HepG2 (cell line): Measurements from ENCODE around the gene BTAF1. TPM values are rescaled to one million over a fixed set of nuclear protein-coding genes. Genes with fewer than 3 reads are reported as not detected.

Experiments used
- AGO1 ChIP-seq: fragments of 200-400 bp; formaldehyde crosslinking; IDR thresholded peaks from 2 replicates; pipeline ENCODE4 v1.6.1; 2017; ENCODE audit warnings: mild to moderate bottlenecking, low read depth, low read length, moderate library complexity; ENCODE audit not compliant: poor library complexity, severe bottlenecking
- ATF4 ChIP-seq, 2 experiments: fragments of 450-650 bp in 1 of 2; sonication (generic) in 1 of 2; formaldehyde crosslinking; IDR thresholded peaks; 2 replicates each; pipeline versions ENCODE4 v1.5.0 to v1.8.0; 2020 to 2022; ENCODE audit warnings: mild to moderate bottlenecking in 1 of 2, missing genetic modification reagents in 1 of 2
- DNMT1 ChIP-seq: sonication (generic); formaldehyde crosslinking; IDR thresholded peaks from 2 replicates; pipeline ENCODE4 v1.5.1; 2020; ENCODE audit warnings: mild to moderate bottlenecking, missing genetic modification reagents
- FOSL1 ChIP-seq: sonication (generic); formaldehyde crosslinking; IDR thresholded peaks from 2 replicates; pipeline ENCODE4 v1.9.0; 2021; ENCODE audit warnings: missing genetic modification reagents, borderline replicate concordance
- HNRNPL ChIP-seq: fragments of 200-400 bp; formaldehyde crosslinking; IDR thresholded peaks from 2 replicates; pipeline ENCODE4 v1.6.1; 2017; ENCODE audit warnings: mild to moderate bottlenecking, low read depth, low read length
- MBNL3 ChIP-seq: fragments of 250-450 bp; sonication (Bioruptor Pico); conservative IDR thresholded peaks from 2 replicates; pipeline ENCODE4 v1.8.0; 2022; ENCODE audit warnings: mild to moderate bottlenecking, inconsistent platforms
- MTF1 ChIP-seq: sonication (generic); formaldehyde crosslinking; IDR thresholded peaks from 2 replicates; pipeline ENCODE4 v1.5.0; 2020; ENCODE audit warnings: missing genetic modification reagents
- MTF2 ChIP-seq: sonication (generic); formaldehyde crosslinking; IDR thresholded peaks from 2 replicates; pipeline ENCODE4 v1.5.0; 2020; ENCODE audit warnings: missing genetic modification reagents, borderline replicate concordance
- MYC ChIP-seq: sonication (generic); formaldehyde crosslinking; IDR thresholded peaks from 2 replicates; pipeline ENCODE4 v1.9.0; 2021; ENCODE audit warnings: missing genetic modification reagents, borderline replicate concordance
- NR1H2 ChIP-seq: sonication (generic); formaldehyde crosslinking; IDR thresholded peaks from 2 replicates; pipeline ENCODE4 v1.8.1; 2022; ENCODE audit warnings: low read depth, missing genetic modification reagents, borderline replicate concordance
- ZFY ChIP-seq: sonication (generic); formaldehyde crosslinking; IDR thresholded peaks from 2 replicates; pipeline ENCODE4 v1.4.0; 2020; ENCODE audit warnings: missing genetic modification reagents
- ZNF3 ChIP-seq: IDR thresholded peaks from 2 replicates; pipeline ENCODE4 v1.7.0; 2017; ENCODE audit warnings: inconsistent platforms
- ZNF329 ChIP-seq: sonication (generic); formaldehyde crosslinking; IDR thresholded peaks from 2 replicates; pipeline ENCODE4 v1.9.0; 2021; ENCODE audit warnings: low read depth, mild to moderate bottlenecking, missing genetic modification reagents
- ZNF749 ChIP-seq: sonication (generic); formaldehyde crosslinking; IDR thresholded peaks from 2 replicates; pipeline ENCODE4 v1.8.0; 2022; ENCODE audit warnings: mild to moderate bottlenecking, missing genetic modification reagents, moderate library complexity, borderline replicate concordance
- polyA plus RNA-seq, 8 experiments: library from polyadenylated mRNA; depleted of rRNA in 3 of 8; stranded (reverse) in 7 of 8; unstranded in 1 of 8; fragments of >200 nt; fragmentation: Illumina TruSeq in 4 of 8; extraction: Trizol in 4 of 8; gene quantifications; 2 replicates each; pipeline versions ENCODE4 v1.2.1 to v1.2.3, GENCODE V29; 2011 to 2016; ENCODE audit warnings: low read depth in 4 of 8, missing spikeins in 1 of 8, mixed read lengths in 1 of 8; ENCODE audit not compliant: insufficient read depth in 1 of 8
- total RNA-seq, 5 experiments: library from RNA; depleted of rRNA; stranded (reverse); fragments of >200 nt; fragmentation: Illumina TruSeq; extraction: Trizol; gene quantifications; 2 replicates each; pipeline ENCODE4 v1.2.3, GENCODE V29; 2016; ENCODE audit warnings: low read depth in 1 of 5
- TF ChIP-seq, protein P1 (sequence below): sonication (generic); formaldehyde crosslinking; IDR thresholded peaks from 2 replicates; pipeline ENCODE4 v1.4.0; 2020; ENCODE audit warnings: mild to moderate bottlenecking, missing genetic modification reagents, borderline replicate concordance
- TF ChIP-seq, protein P2 (sequence below): sonication (generic); formaldehyde crosslinking; IDR thresholded peaks from 2 replicates; pipeline ENCODE4 v1.4.0; 2020; ENCODE audit warnings: missing genetic modification reagents
- TF ChIP-seq, protein P3 (sequence below): sonication (generic); formaldehyde crosslinking; conservative IDR thresholded peaks from 2 replicates; pipeline ENCODE4 v1.4.0; 2020; ENCODE audit warnings: missing genetic modification reagents

Gene BTAF1
- total and polyA plus RNA-seq, 2 of the 13 experiments (the other 11 are each of a cell fraction or from before 2014, with no cell fraction given) = 38.6 to 54.1 TPM

DNA sequence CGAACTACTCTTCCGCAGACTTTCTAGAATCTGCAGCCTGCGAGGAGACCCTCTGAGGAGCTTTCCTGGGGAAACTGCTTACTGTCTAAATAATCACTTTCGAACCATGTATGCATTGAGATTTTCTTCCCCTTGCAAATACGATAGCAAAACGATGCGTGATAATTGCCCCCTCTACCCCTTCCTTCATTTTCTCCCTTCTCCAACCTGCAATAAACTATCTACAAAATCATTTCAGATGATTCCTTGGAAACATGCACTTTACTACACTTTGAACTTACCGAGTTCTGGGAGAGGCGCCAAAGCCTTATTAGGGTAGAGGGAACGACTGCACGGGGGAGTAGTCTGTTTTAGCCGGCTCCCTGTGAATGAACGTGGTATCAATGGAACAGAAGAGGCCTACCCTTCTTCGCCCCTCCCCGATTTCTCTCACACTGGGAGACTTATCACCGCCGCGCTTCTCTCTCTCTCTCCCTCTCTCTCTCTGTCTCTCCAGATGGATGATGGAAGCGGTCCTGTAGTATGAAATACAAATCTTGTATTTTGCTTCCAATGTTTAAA lies 14.4 kb upstream of the BTAF1 start, which contains the start of gene FGFBP3 (continued):
- TF ChIP-seq, protein P1, sequence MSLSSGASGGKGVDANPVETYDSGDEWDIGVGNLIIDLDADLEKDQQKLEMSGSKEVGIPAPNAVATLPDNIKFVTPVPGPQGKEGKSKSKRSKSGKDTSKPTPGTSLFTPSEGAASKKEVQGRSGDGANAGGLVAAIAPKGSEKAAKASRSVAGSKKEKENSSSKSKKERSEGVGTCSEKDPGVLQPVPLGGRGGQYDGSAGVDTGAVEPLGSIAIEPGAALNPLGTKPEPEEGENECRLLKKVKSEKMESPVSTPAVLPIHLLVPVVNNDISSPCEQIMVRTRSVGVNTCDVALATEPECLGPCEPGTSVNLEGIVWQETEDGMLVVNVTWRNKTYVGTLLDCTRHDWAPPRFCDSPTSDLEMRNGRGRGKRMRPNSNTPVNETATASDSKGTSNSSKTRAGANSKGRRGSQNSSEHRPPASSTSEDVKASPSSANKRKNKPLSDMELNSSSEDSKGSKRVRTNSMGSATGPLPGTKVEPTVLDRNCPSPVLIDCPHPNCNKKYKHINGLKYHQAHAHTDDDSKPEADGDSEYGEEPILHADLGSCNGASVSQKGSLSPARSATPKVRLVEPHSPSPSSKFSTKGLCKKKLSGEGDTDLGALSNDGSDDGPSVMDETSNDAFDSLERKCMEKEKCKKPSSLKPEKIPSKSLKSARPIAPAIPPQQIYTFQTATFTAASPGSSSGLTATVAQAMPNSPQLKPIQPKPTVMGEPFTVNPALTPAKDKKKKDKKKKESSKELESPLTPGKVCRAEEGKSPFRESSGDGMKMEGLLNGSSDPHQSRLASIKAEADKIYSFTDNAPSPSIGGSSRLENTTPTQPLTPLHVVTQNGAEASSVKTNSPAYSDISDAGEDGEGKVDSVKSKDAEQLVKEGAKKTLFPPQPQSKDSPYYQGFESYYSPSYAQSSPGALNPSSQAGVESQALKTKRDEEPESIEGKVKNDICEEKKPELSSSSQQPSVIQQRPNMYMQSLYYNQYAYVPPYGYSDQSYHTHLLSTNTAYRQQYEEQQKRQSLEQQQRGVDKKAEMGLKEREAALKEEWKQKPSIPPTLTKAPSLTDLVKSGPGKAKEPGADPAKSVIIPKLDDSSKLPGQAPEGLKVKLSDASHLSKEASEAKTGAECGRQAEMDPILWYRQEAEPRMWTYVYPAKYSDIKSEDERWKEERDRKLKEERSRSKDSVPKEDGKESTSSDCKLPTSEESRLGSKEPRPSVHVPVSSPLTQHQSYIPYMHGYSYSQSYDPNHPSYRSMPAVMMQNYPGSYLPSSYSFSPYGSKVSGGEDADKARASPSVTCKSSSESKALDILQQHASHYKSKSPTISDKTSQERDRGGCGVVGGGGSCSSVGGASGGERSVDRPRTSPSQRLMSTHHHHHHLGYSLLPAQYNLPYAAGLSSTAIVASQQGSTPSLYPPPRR (CRISPR knock-in tag) = no peak
- TF ChIP-seq HNRNPL (no peak), MYC (CRISPR knock-in tag) (no peak), ZFY (CRISPR knock-in tag) (no peak), MTF2 (0 out of 2 replicates have a peak, but pooled peaks have one; percentile 3), ZNF3 (CRISPR knock-in tag) (no peak), DNMT1 (CRISPR knock-in tag) (no peak), NR1H2 (CRISPR knock-in tag) (no peak), FOSL1 (CRISPR knock-in tag) (no peak; the same call in 1 of the 2 replicates), AGO1 (no peak), MTF1 (CRISPR knock-in tag) (peak; percentile 60; the same call in 1 of the 2 replicates), ATF4 (CRISPR knock-in tag; IDR thresholded peaks at IDR 0.05) (no peak), ZNF749 (0 out of 2 replicates have a peak, but pooled peaks have one; percentile 14), MBNL3 (no peak), ZNF329 (CRISPR knock-in tag) (no peak)
- TF ChIP-seq, protein P2, sequence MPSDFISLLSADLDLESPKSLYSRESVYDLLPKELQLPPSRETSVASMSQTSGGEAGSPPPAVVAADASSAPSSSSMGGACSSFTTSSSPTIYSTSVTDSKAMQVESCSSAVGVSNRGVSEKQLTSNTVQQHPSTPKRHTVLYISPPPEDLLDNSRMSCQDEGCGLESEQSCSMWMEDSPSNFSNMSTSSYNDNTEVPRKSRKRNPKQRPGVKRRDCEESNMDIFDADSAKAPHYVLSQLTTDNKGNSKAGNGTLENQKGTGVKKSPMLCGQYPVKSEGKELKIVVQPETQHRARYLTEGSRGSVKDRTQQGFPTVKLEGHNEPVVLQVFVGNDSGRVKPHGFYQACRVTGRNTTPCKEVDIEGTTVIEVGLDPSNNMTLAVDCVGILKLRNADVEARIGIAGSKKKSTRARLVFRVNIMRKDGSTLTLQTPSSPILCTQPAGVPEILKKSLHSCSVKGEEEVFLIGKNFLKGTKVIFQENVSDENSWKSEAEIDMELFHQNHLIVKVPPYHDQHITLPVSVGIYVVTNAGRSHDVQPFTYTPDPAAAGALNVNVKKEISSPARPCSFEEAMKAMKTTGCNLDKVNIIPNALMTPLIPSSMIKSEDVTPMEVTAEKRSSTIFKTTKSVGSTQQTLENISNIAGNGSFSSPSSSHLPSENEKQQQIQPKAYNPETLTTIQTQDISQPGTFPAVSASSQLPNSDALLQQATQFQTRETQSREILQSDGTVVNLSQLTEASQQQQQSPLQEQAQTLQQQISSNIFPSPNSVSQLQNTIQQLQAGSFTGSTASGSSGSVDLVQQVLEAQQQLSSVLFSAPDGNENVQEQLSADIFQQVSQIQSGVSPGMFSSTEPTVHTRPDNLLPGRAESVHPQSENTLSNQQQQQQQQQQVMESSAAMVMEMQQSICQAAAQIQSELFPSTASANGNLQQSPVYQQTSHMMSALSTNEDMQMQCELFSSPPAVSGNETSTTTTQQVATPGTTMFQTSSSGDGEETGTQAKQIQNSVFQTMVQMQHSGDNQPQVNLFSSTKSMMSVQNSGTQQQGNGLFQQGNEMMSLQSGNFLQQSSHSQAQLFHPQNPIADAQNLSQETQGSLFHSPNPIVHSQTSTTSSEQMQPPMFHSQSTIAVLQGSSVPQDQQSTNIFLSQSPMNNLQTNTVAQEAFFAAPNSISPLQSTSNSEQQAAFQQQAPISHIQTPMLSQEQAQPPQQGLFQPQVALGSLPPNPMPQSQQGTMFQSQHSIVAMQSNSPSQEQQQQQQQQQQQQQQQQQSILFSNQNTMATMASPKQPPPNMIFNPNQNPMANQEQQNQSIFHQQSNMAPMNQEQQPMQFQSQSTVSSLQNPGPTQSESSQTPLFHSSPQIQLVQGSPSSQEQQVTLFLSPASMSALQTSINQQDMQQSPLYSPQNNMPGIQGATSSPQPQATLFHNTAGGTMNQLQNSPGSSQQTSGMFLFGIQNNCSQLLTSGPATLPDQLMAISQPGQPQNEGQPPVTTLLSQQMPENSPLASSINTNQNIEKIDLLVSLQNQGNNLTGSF (CRISPR knock-in tag) = no peak
- TF ChIP-seq, protein P3, sequence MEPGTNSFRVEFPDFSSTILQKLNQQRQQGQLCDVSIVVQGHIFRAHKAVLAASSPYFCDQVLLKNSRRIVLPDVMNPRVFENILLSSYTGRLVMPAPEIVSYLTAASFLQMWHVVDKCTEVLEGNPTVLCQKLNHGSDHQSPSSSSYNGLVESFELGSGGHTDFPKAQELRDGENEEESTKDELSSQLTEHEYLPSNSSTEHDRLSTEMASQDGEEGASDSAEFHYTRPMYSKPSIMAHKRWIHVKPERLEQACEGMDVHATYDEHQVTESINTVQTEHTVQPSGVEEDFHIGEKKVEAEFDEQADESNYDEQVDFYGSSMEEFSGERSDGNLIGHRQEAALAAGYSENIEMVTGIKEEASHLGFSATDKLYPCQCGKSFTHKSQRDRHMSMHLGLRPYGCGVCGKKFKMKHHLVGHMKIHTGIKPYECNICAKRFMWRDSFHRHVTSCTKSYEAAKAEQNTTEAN = no peak
